DOHH2 (cell line): ENCODE results near the gene NOL4L.

Source experiments
- H3F3A ChIP-seq: fragments of 200-600 bp; sonication (generic), shearing (Covaris generic); 2 replicates; pipeline ENCODE4 v1.6.0; 2016; ENCODE audit warnings: antibody characterized with exemption, mild to moderate bottlenecking; ENCODE audit not compliant: control insufficient read depth, insufficient read depth
- H3K27ac ChIP-seq: fragments of 200-600 bp; sonication (generic); 2 replicates; pipeline ENCODE4 v1.5.1; 2014; ENCODE audit warnings: low read depth, mild to moderate bottlenecking, low read length, moderate library complexity
- H3K27me3 ChIP-seq: fragments of 200-600 bp; sonication (generic); 2 replicates; pipeline ENCODE4 v1.6.1; 2014; ENCODE audit warnings: mild to moderate bottlenecking, low read length, mixed read lengths; ENCODE audit not compliant: control insufficient read depth
- H3K36me3 ChIP-seq: fragments of 200-600 bp; sonication (generic); 2 replicates; pipeline ENCODE4 v1.6.1; 2014; ENCODE audit warnings: mild to moderate bottlenecking, low read length, moderate library complexity, mixed read lengths; ENCODE audit not compliant: control insufficient read depth
- H3K4me1 ChIP-seq: fragments of 200-600 bp; sonication (generic); 2 replicates; pipeline ENCODE4 v1.6.1; 2014; ENCODE audit warnings: mild to moderate bottlenecking, low read length, mixed read lengths; ENCODE audit not compliant: control insufficient read depth
- H3K4me2 ChIP-seq: fragments of 200-600 bp; sonication (generic); 2 replicates; pipeline ENCODE4 v1.6.0; 2014; ENCODE audit warnings: mild to moderate bottlenecking, low read length, moderate library complexity
- H3K4me3 ChIP-seq: fragments of 200-600 bp; sonication (generic); 2 replicates; pipeline ENCODE4 v1.5.1; 2014; ENCODE audit warnings: mild to moderate bottlenecking, low read length, mixed read lengths
- H3K79me2 ChIP-seq: fragments of 200-600 bp; sonication (generic); 2 replicates; pipeline ENCODE4 v1.6.1; 2014; ENCODE audit warnings: mild to moderate bottlenecking, low read length, mixed read lengths; ENCODE audit not compliant: control insufficient read depth
- H3K9me2 ChIP-seq: fragments of 200-600 bp; sonication (generic); replicated peaks from 2 replicates; pipeline ENCODE4 v1.6.1; 2014; ENCODE audit warnings: mild to moderate bottlenecking, low read length, mixed read lengths; ENCODE audit not compliant: control insufficient read depth
- H3K9me3 ChIP-seq: fragments of 200-600 bp; sonication (generic); 2 replicates; pipeline ENCODE4 v1.6.1; 2014; ENCODE audit warnings: antibody characterized with exemption, low read length, mixed read lengths; ENCODE audit not compliant: control insufficient read depth, insufficient read depth
- H4K20me1 ChIP-seq: fragments of 200-600 bp; sonication (generic); 2 replicates; pipeline ENCODE4 v1.6.0; 2014; ENCODE audit warnings: low read depth, mild to moderate bottlenecking, antibody characterized with exemption, low read length, moderate library complexity; ENCODE audit not compliant: control insufficient read depth, insufficient read depth
- CTCF ChIP-seq: fragments of 200-600 bp; sonication (generic); IDR thresholded peaks from one replicate; pipeline ENCODE4 v1.5.1; 2014; ENCODE audit warnings: antibody characterized with exemption, mild to moderate bottlenecking, low read depth, low read length; ENCODE audit not compliant: poor library complexity, severe bottlenecking
- EZH2phosphoT487 ChIP-seq: fragments of 200-600 bp; sonication (generic); IDR thresholded peaks from 2 replicates; pipeline ENCODE4 v1.6.1; 2017; ENCODE audit warnings: borderline replicate concordance, mild to moderate bottlenecking, antibody characterized with exemption, low read length, moderate library complexity, mixed read lengths

NOL4L gene

GRCh38 chr20:32464401-32465091 is 120.6 kb downstream of the NOL4L start:
- H3F3A ChIP-seq, result no peaks in the 10 kb centered on the region
- no peaks in the 10 kb centered on the region for H3K27me3 ChIP-seq
- H3K4me1 ChIP-seq, result peaks cover under 1% of the 10 kb centered on the region
- no peak overlapping the region for H3K27ac ChIP-seq
- H3K4me3 ChIP-seq, result no peak overlapping the region
- no peaks in the 10 kb centered on the region for H3K9me2 ChIP-seq
- no peaks in the 10 kb centered on the region for H4K20me1 ChIP-seq
- TF ChIP-seq EZH2phosphoT487 (no peak), CTCF (no peak)
- H3K79me2 ChIP-seq, result no peaks in the 10 kb centered on the region
- no peaks in the 10 kb centered on the region for H3K9me3 ChIP-seq
- no peaks in the 10 kb centered on the region for H3K36me3 ChIP-seq
- no peak overlapping the region for H3K4me2 ChIP-seq

- Histone ChIP-seq H3K27me3 (no peaks in the 10 kb centered on the region), H3K9me3 (no peaks in the 10 kb centered on the region), H3K9me2 (no peaks in the 10 kb centered on the region), H3K36me3 (no peaks in the 10 kb centered on the region), H3K79me2 (no peaks in the 10 kb centered on the region), H3K4me3 (no peak overlapping the region), H3F3A (no peaks in the 10 kb centered on the region), H4K20me1 (no peaks in the 10 kb centered on the region), H3K27ac (no peak overlapping the region), H3K4me1 (no peaks in the 10 kb centered on the region), H3K4me2 (no peak overlapping the region)
- TF ChIP-seq CTCF, result no peak
Observed at GRCh38 chr20:32463642-32464400, 121.3 kb downstream of the NOL4L start.

- Histone ChIP-seq H3K9me2 (no peaks in the 10 kb centered on the region), H3K27me3 (no peaks in the 10 kb centered on the region), H4K20me1 (no peaks in the 10 kb centered on the region), H3K9me3 (no peaks in the 10 kb centered on the region), H3K4me1 (no peaks in the 10 kb centered on the region), H3K4me3 (no peak overlapping the region), H3F3A (no peaks in the 10 kb centered on the region), H3K4me2 (no peak overlapping the region), H3K79me2 (no peaks in the 10 kb centered on the region), H3K27ac (no peak overlapping the region), H3K36me3 (no peaks in the 10 kb centered on the region)
- no peak for TF ChIP-seq EZH2phosphoT487
- TF ChIP-seq CTCF, result no peak
Observed at GRCh38 chr20:32462900-32463641, 122.1 kb downstream of the NOL4L start.
